Caco-2 (cell line): ENCODE measurements around the gene CCIN. TPM values are rescaled to one million over a fixed set of nuclear protein-coding genes. Genes with fewer than 3 reads are reported as not detected.

Experiments
- BruUV-seq: library from RNA; stranded (reverse); fragments of 400-500 nt; replicated peaks from 2 replicates; lab custom pipeline; 2021; lab: Mats Ljungman, UMichigan
- CTCF ChIA-PET: fragments of 300-600 bp; sonication (Branson Sonifier 250); formaldehyde crosslinking; loops from one replicate; lab custom pipeline; 2022; ENCODE audit warnings: antibody characterized with exemption; lab: Charles Lee
- POLR2A ChIA-PET: fragments of 300-600 bp; sonication (Branson Sonifier 250); formaldehyde crosslinking; loops from one replicate; lab custom pipeline; 2022; ENCODE audit warnings: antibody characterized with exemption; lab: Charles Lee
- DNase-seq, 2 experiments: peaks; one replicate each; pipeline versions ENCODE4 v3.0.0 to v3.0.0-alpha.2; 2020 to 2022
- H3K27me3 ChIP-seq: replicated peaks from 2 replicates; pipeline ENCODE4 v1.6.0; 2011; ENCODE audit warnings: low read length; ENCODE audit not compliant: control insufficient read depth, insufficient read depth
- H3K36me3 ChIP-seq: 2 replicates; pipeline ENCODE4 v1.5.1; 2011; ENCODE audit warnings: low read length; ENCODE audit not compliant: control insufficient read depth, insufficient read depth
- H3K4me1 ChIP-seq: fragments of 250-450 bp; sonication (Bioruptor Pico); 2 replicates; pipeline ENCODE4 v1.5.1; 2020; ENCODE audit warnings: mild to moderate bottlenecking
- H3K4me3 ChIP-seq: 2 replicates; pipeline ENCODE4 v1.5.1; 2011; ENCODE audit warnings: low read depth, mild to moderate bottlenecking, control low read depth, low read length
- H3K9me3 ChIP-seq: fragments of 250-450 bp; sonication (Bioruptor Pico); 2 replicates; pipeline ENCODE4 v1.5.1; 2020; ENCODE audit warnings: mild to moderate bottlenecking, moderate library complexity
- H3K27ac Mint-ChIP-seq: one replicate; pipeline ENCODE4 v1.8.0; 2022; ENCODE audit warnings: mixed read lengths; ENCODE audit not compliant: unreplicated experiment
- H3K27me3 Mint-ChIP-seq: one replicate; pipeline ENCODE4 v1.8.0; 2022; ENCODE audit warnings: mixed read lengths; ENCODE audit not compliant: insufficient read depth, unreplicated experiment
- H3K36me3 Mint-ChIP-seq: one replicate; pipeline ENCODE4 v1.8.0; 2022; ENCODE audit warnings: mild to moderate bottlenecking, mixed read lengths; ENCODE audit not compliant: insufficient read depth, unreplicated experiment
- H3K4me1 Mint-ChIP-seq: one replicate; pipeline ENCODE4 v1.8.0; 2022; ENCODE audit warnings: low read depth, mixed read lengths; ENCODE audit not compliant: unreplicated experiment
- H3K4me3 Mint-ChIP-seq: one replicate; pipeline ENCODE4 v1.8.0; 2022; ENCODE audit warnings: mild to moderate bottlenecking, moderate library complexity, mixed read lengths; ENCODE audit not compliant: unreplicated experiment
- H3K9me3 Mint-ChIP-seq: one replicate; pipeline ENCODE4 v1.8.0; 2022; ENCODE audit warnings: mixed read lengths; ENCODE audit not compliant: unreplicated experiment
- intact Hi-C: fragments of 100-400 bp; cut with micrococcal nuclease; formaldehyde crosslinking; loops from one replicate; pipeline ENCODE4 v1.10.0; 2022; ENCODE audit not compliant: unreplicated experiment
- total RNA-seq: library from RNA; stranded (reverse); gene quantifications from 2 replicates; pipeline ENCODE4 v1.2.3, GENCODE V29; 2022
- TF ChIP-seq, protein P1 (sequence below), 2 experiments: fragments of 200-600 bp in 1 of 2; IDR thresholded peaks; 1 replicate in 1 of 2; 2 replicates in 1 of 2; pipeline versions ENCODE4 v1.5.1 to v1.8.0; 2011 to 2022; ENCODE audit warnings: antibody characterized with exemption in 1 of 2, control low read depth in 1 of 2, inconsistent platforms in 1 of 2, low read depth in 1 of 2, low read length in 1 of 2, mild to moderate bottlenecking in 1 of 2, moderate library complexity in 1 of 2; ENCODE audit not compliant: insufficient read depth in 1 of 2, severe bottlenecking in 1 of 2, unreplicated experiment in 1 of 2

CCIN gene
- total RNA-seq, 1 experiment from 2014 or later, result not detected

DNA sequence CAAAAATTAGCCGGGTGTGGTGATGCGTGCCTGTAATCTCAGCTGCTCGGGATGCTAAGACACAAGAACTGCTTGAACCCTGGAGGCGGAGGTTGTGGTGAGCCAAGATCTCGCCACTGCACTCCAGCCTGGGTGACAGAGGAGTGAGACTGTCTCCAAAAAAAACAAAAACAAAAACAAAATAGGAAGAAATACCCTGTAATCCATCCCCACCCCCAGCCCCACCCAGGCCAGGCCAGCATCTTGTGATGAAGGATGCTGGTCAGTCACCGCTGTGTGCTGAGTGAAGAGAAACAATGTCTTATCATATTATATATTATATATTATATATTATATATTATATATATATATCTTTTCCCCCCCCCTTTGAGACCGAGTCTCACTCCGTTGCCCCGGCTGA is 15.4 kb upstream of the CCIN start:
- Histone ChIP-seq H3K36me3 (no peaks in the 10 kb centered on the region), H3K27me3 (no peaks in the 10 kb centered on the region), H3K9me3 (no peaks in the 10 kb centered on the region), H3K4me1 (no peaks in the 10 kb centered on the region), H3K4me3 (no peak overlapping the region)
- CTCF ChIA-PET, result no interaction called here
- Mint-ChIP-seq H3K36me3 (no peaks in the 10 kb centered on the region), H3K9me3 (no peaks in the 10 kb centered on the region), H3K4me1 (no peaks in the 10 kb centered on the region), H3K4me3 (no peak overlapping the region), H3K27me3 (no peaks in the 10 kb centered on the region), H3K27ac (no peak overlapping the region)
- TF ChIP-seq, protein P1, sequence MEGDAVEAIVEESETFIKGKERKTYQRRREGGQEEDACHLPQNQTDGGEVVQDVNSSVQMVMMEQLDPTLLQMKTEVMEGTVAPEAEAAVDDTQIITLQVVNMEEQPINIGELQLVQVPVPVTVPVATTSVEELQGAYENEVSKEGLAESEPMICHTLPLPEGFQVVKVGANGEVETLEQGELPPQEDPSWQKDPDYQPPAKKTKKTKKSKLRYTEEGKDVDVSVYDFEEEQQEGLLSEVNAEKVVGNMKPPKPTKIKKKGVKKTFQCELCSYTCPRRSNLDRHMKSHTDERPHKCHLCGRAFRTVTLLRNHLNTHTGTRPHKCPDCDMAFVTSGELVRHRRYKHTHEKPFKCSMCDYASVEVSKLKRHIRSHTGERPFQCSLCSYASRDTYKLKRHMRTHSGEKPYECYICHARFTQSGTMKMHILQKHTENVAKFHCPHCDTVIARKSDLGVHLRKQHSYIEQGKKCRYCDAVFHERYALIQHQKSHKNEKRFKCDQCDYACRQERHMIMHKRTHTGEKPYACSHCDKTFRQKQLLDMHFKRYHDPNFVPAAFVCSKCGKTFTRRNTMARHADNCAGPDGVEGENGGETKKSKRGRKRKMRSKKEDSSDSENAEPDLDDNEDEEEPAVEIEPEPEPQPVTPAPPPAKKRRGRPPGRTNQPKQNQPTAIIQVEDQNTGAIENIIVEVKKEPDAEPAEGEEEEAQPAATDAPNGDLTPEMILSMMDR (IDR thresholded peaks at IDR 0.05; ENCODE audit: insufficient read depth in 1 of 2, low read depth in 1 of 2, low read length in 1 of 2, severe bottlenecking in 1 of 2, unreplicated experiment in 1 of 2), result no peak
- no peak for DNase-seq
- POLR2A ChIA-PET, result no interaction called here
- intact Hi-C loops, result no loop called here
- BruUV-seq, result no TSS peak

DNA sequence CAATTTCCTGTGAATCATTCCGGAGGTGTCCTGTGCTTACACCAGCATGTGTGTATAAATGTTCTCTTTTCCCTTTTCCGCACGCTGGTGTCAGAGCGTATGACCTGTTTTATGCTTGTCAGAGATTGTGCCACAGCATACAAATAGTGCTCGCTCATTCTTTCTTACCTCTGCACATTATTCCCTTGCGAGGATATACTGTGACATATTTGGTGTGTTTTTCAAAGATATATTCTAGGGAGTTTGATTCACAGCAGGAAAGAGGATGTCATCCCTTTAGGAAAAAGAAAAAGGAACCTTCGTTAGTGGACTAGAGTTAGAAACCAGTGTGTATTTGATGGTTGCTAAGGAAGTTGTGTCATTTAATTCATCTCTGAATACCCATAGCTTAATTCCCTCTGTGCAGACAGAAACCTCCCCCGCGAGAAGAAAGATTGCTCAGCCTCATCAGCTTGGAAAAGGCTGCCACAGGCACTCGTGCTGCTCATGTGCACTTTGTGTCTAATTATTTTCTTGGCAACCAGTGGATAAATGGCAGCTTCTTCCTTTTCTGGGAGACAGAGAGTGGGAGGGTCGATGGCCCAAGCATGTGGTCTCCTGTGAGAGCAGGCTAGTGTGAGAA is 14.7 kb upstream of the CCIN start:
- no peaks in the 10 kb centered on the region for H3K36me3 Mint-ChIP-seq
- H3K4me3 ChIP-seq, result no peak overlapping the region
- H3K4me1 Mint-ChIP-seq, result no peaks in the 10 kb centered on the region
- no peak overlapping the region for H3K4me3 Mint-ChIP-seq
- no peak for DNase-seq
- TF ChIP-seq, protein P1 (IDR thresholded peaks at IDR 0.05; ENCODE audit: insufficient read depth in 1 of 2, low read depth in 1 of 2, low read length in 1 of 2, severe bottlenecking in 1 of 2, unreplicated experiment in 1 of 2), result no peak
- intact Hi-C loops, result no loop called here
- H3K36me3 ChIP-seq, result no peaks in the 10 kb centered on the region
- BruUV-seq, result no TSS peak
- no peaks in the 10 kb centered on the region for H3K9me3 Mint-ChIP-seq
- no peaks in the 10 kb centered on the region for H3K27me3 Mint-ChIP-seq
- H3K4me1 ChIP-seq, result no peaks in the 10 kb centered on the region
- H3K27ac Mint-ChIP-seq, result no peak overlapping the region
- ChIA-PET POLR2A (no interaction called here), CTCF (no interaction called here)
- no peaks in the 10 kb centered on the region for H3K9me3 ChIP-seq
- no peaks in the 10 kb centered on the region for H3K27me3 ChIP-seq

DNA sequence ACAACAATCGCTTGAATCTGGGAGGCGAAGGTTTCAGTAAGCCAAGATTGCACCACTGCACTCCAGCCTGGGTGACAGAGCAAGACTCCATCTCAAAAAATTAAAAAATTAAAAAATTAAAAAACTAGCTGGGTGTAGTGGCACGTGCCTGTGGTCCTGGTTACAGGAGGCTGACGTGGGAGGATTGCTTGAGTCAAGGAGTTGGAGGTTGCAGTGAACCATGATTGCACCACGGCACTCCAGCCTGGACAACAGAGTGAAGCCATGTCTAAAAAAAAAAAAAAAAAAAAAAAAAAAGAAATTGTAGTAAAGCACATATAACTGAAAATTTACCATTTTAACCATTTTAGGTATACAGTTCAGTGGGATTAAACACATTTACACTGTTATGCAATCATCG is 13.1 kb upstream of the CCIN start:
- H3K27ac Mint-ChIP-seq, result no peak overlapping the region
- CTCF ChIA-PET, result no interaction called here

More for the DNA sequence above, 13.1 kb upstream of the CCIN start:
- TF ChIP-seq, protein P1 (IDR thresholded peaks at IDR 0.05; ENCODE audit: insufficient read depth in 1 of 2, low read depth in 1 of 2, low read length in 1 of 2, severe bottlenecking in 1 of 2, unreplicated experiment in 1 of 2), result no peak
- DNase-seq, result no peak
- no TSS peak for BruUV-seq
- Histone ChIP-seq H3K4me1 (no peaks in the 10 kb centered on the region), H3K9me3 (no peaks in the 10 kb centered on the region), H3K36me3 (no peaks in the 10 kb centered on the region), H3K27me3 (no peaks in the 10 kb centered on the region), H3K4me3 (no peak overlapping the region)
- peaks cover 3% of the 10 kb centered on the region for H3K27me3 Mint-ChIP-seq
- H3K4me1 Mint-ChIP-seq, result no peaks in the 10 kb centered on the region
- no peaks in the 10 kb centered on the region for H3K36me3 Mint-ChIP-seq
- H3K4me3 Mint-ChIP-seq, result no peak overlapping the region
- intact Hi-C loops, result no loop called here
- POLR2A ChIA-PET, result no interaction called here
- no peaks in the 10 kb centered on the region for H3K9me3 Mint-ChIP-seq
